ENCODE data around the gene CEP250. TPM values are rescaled to one million over a fixed set of nuclear protein-coding genes. Genes with fewer than 3 reads are reported as not detected.

Gene CEP250
- total RNA-seq, 1 experiment from 2014 or later: 42.3 TPM

GRCh38 chr20:35463455-35464300, 8.3 kb downstream of the CEP250 start:
- peak; percentile 40 for DNase-seq (ENCODE audit: low read depth, low spot score)
- no TSS peak for BruUV-seq (replicated peaks)
- H3K9me3 ChIP-seq (ENCODE audit: control insufficient read depth in 1 of 2, insufficient read depth in 1 of 2, low read depth in 1 of 2, low read length in 2 of 2): no peaks in the 10 kb centered on the region
- H3K9ac ChIP-seq (ENCODE audit: low read length): no peak overlapping the region
- intact Hi-C loops (cut with micrococcal nuclease): loop anchor here (1.0 to 5.0 kb wide), 2 partner anchors 60 to 419 kb away; no protein-coding TSS in a partner anchor
- no peak overlapping the region for H3K4me3 ChIP-seq (replicated peaks in 1 of 2; ENCODE audit: low read depth in 1 of 2, low read length in 2 of 2)
- no peaks in the 10 kb centered on the region for H3K9me2 ChIP-seq (ENCODE audit: insufficient read depth)
- no peaks in the 10 kb centered on the region for H3K27me3 ChIP-seq (ENCODE audit: insufficient read depth, low read length)
- TF ChIP-seq, protein P1, sequence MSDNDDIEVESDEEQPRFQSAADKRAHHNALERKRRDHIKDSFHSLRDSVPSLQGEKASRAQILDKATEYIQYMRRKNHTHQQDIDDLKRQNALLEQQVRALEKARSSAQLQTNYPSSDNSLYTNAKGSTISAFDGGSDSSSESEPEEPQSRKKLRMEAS (IDR thresholded peaks at IDR 0.05): no peak
- TF ChIP-seq CBX3 (IDR thresholded peaks at IDR 0.05; ENCODE audit: low read depth) (no peak), ZBTB33 (IDR thresholded peaks at IDR 0.05; ENCODE audit: extremely low read depth, insufficient replicate concordance, low read length) (no peak), CTCF (IDR thresholded peaks at IDR 0.05 in 2 of 3, conservative IDR thresholded peaks at IDR 0.05 in 1 of 3; ENCODE audit: borderline replicate concordance in 1 of 3, insufficient read depth in 1 of 3, low read depth in 2 of 3, low read length in 2 of 3) (peak; percentile 52 to 88 (median 75); a peak in 5 of 6 replicates), POLR2AphosphoS5 (IDR thresholded peaks at IDR 0.05; ENCODE audit: low read depth, low read length) (no peak), ELF1 (IDR thresholded peaks at IDR 0.05; ENCODE audit: borderline replicate concordance, low read depth) (no peak), ATF3 (IDR thresholded peaks at IDR 0.05) (no peak), ZFX (IDR thresholded peaks at IDR 0.05) (no peak), EGR1 (IDR thresholded peaks at IDR 0.05; ENCODE audit: low read depth) (no peak), RAD21 (IDR thresholded peaks at IDR 0.05; ENCODE audit: low read depth) (peak; percentile 77), FOSL1 (IDR thresholded peaks at IDR 0.05; ENCODE audit: low read depth) (no peak), YY1 (IDR thresholded peaks at IDR 0.05; ENCODE audit: extremely low read depth, insufficient replicate concordance, low read depth, low read length) (no peak)
- ATAC-seq: peak; percentile 87
- peaks cover 9% of the 10 kb centered on the region for H3K79me2 ChIP-seq (ENCODE audit: insufficient read depth, low read length)
- POLR2A ChIA-PET: no interaction called here
- H3K4me2 ChIP-seq (ENCODE audit: low read length): no peak overlapping the region
- RAD21 ChIA-PET (ENCODE audit: low non-redundant PET in 1 of 2, low total read pairs in 2 of 2, uncharacterized antibody in 2 of 2, unreplicated experiment in 2 of 2): no interaction called here
- peaks cover 14 to 54% of the 10 kb centered on the region in 2 experiments; a peak in 3 of 4 replicates for H3K36me3 ChIP-seq (ENCODE audit: control insufficient read depth in 1 of 2, insufficient read depth in 2 of 2, low read length in 2 of 2)
- H3K27ac ChIP-seq (ENCODE audit: low read depth, low read length): no peak overlapping the region
- H3K4me1 ChIP-seq (ENCODE audit: control insufficient read depth in 1 of 2, insufficient read depth in 2 of 2, low read length in 2 of 2): peaks cover 21 to 22% of the 10 kb centered on the region in 2 experiments
- H2AFZ ChIP-seq (ENCODE audit: low read depth, low read length, poor library complexity, severe bottlenecking): no peak overlapping the region
- CTCF ChIA-PET: interaction anchor here (0.6 to 1.6 kb wide), 10 partner anchors 9 to 529 kb away, joined by 3 to 9 read pairs (median 3); partner anchors contain the start of gene CEP250
- no peaks in the 10 kb centered on the region for H4K20me1 ChIP-seq (ENCODE audit: insufficient read depth)

Data from HCT116 (cell line).